HepG2 (cell line): ENCODE measurements around the gene CEMP1. TPM values are rescaled to one million over a fixed set of nuclear protein-coding genes. Genes with fewer than 3 reads are reported as not detected.

Source experiments
- ATAC-seq: fragments of 200-7000 bp; cut with Tn5 transposase; 3 replicates; pipeline ENCODE4 v1.9.1; 2020; ENCODE audit warnings: mild to moderate bottlenecking, moderate library complexity
- BruUV-seq: library from RNA; stranded (reverse); fragments of 400-500 nt; replicated peaks from 2 replicates; lab custom pipeline; 2021; lab: Mats Ljungman, UMichigan
- CTCF ChIA-PET: fragments of 300-600 bp; formaldehyde crosslinking; extraction: SDS; loops from one replicate; lab custom pipeline; 2021; ENCODE audit warnings: low total read pairs, inconsistent platforms, low intra/inter-chr PET ratio; lab: Yijun Ruan, JAX
- POLR2A ChIA-PET: fragments of 350-600 bp; sonication (Branson Sonifier 250); formaldehyde crosslinking; loops from one replicate; lab custom pipeline; 2020; ENCODE audit warnings: antibody characterized with exemption, inconsistent platforms; lab: Yijun Ruan, JAX
- DNase-seq: peaks from one replicate; pipeline ENCODE4 v3.0.0-alpha.2; 2015; ENCODE audit warnings: low spot score
- FAIRE-seq: peaks from 3 replicates; lab custom pipeline; 2011; peaks lifted over from hg19 to GRCh38; lab: Jason Lieb, UNC
- H2AFZ ChIP-seq: one replicate; pipeline ENCODE4 v1.6.1; 2011; ENCODE audit warnings: low read length, inconsistent platforms
- H3K27ac ChIP-seq: fragments of 300-600 bp; 3 replicates; pipeline ENCODE4 v1.8.0; 2011; ENCODE audit warnings: mixed run types, mild to moderate bottlenecking, mixed read lengths, low read length, inconsistent platforms; ENCODE audit not compliant: insufficient read depth; ENCODE audit errors: extremely low read length
- H3K27me3 ChIP-seq, 2 experiments: fragments of 200-600 bp in 1 of 2; 2 replicates in 1 of 2; 3 replicates in 1 of 2; pipeline versions ENCODE4 v1.6.0 to v1.8.0; 2011; ENCODE audit warnings: low read length in 2 of 2, mild to moderate bottlenecking in 2 of 2, moderate library complexity in 2 of 2, inconsistent platforms in 1 of 2; ENCODE audit not compliant: insufficient read depth in 2 of 2, control insufficient read depth in 1 of 2
- H3K36me3 ChIP-seq, 2 experiments: fragments of 200-600 bp in 1 of 2; replicated peaks in 1 of 2; 2 replicates in 1 of 2; 3 replicates in 1 of 2; pipeline versions ENCODE4 v1.5.1 to v1.8.0; 2011; ENCODE audit warnings: low read length in 2 of 2, inconsistent platforms in 1 of 2; ENCODE audit not compliant: insufficient read depth in 2 of 2, control insufficient read depth in 1 of 2
- H3K4me1 ChIP-seq: 2 replicates; pipeline ENCODE4 v1.5.1; 2012; ENCODE audit warnings: low read length, inconsistent platforms; ENCODE audit not compliant: insufficient read depth
- H3K4me2 ChIP-seq: 2 replicates; pipeline ENCODE4 v1.6.0; 2011; ENCODE audit warnings: low read depth, low read length, inconsistent platforms
- H3K4me3 ChIP-seq, 3 experiments: fragments of 200-600 bp in 1 of 3; sonication (generic), shearing (Covaris generic) in 1 of 3; replicated peaks in 1 of 3; 2 replicates each; pipeline ENCODE4 v1.5.1; 2011 to 2016; ENCODE audit warnings: low read length in 3 of 3, inconsistent platforms in 2 of 3, low read depth in 2 of 3, mild to moderate bottlenecking in 2 of 3, control low read depth in 1 of 3, mixed read lengths in 1 of 3; ENCODE audit not compliant: insufficient read depth in 1 of 3
- H3K79me2 ChIP-seq: one replicate; pipeline ENCODE4 v1.6.1; 2011; ENCODE audit warnings: low read length, inconsistent platforms; ENCODE audit not compliant: insufficient read depth
- H3K9ac ChIP-seq: 2 replicates; pipeline ENCODE4 v1.6.0; 2011; ENCODE audit warnings: mild to moderate bottlenecking, low read depth, low read length, inconsistent platforms; ENCODE audit not compliant: insufficient read depth
- H3K9me3 ChIP-seq: 2 replicates; pipeline ENCODE4 v1.5.1; 2012; ENCODE audit warnings: mild to moderate bottlenecking, low read length
- H4K20me1 ChIP-seq: 2 replicates; pipeline ENCODE4 v1.6.0; 2011; ENCODE audit warnings: inconsistent platforms, mild to moderate bottlenecking, low read length, moderate library complexity; ENCODE audit not compliant: insufficient read depth
- BCL6 ChIP-seq: IDR thresholded peaks from 2 replicates; pipeline ENCODE4 v1.6.1; 2016; ENCODE audit warnings: missing genetic modification reagents, missing compliant biosample characterization
- CEBPG ChIP-seq: IDR thresholded peaks from 2 replicates; pipeline ENCODE4 v1.6.1; 2016
- ELF1 ChIP-seq: sonication (generic); formaldehyde crosslinking; IDR thresholded peaks from 2 replicates; pipeline ENCODE4 v1.4.0; 2020; ENCODE audit warnings: missing genetic modification reagents
- GABPB1 ChIP-seq: IDR thresholded peaks from 2 replicates; pipeline ENCODE4 v1.6.1; 2016; ENCODE audit warnings: mild to moderate bottlenecking, missing genetic modification reagents, moderate library complexity, missing compliant biosample characterization
- HNF4A ChIP-seq: sonication (generic); formaldehyde crosslinking; IDR thresholded peaks from 2 replicates; pipeline ENCODE4 v1.4.0; 2020; ENCODE audit warnings: missing genetic modification reagents
- HOXA7 ChIP-seq: sonication (generic); formaldehyde crosslinking; IDR thresholded peaks from 2 replicates; pipeline ENCODE4 v1.8.1; 2022; ENCODE audit warnings: mild to moderate bottlenecking, missing genetic modification reagents, moderate library complexity
- JUNB ChIP-seq: sonication (generic); formaldehyde crosslinking; IDR thresholded peaks from 2 replicates; pipeline ENCODE4 v1.8.0; 2022; ENCODE audit warnings: missing genetic modification reagents, mild to moderate bottlenecking, borderline replicate concordance
- KDM5A ChIP-seq: fragments of 200-600 bp; sonication (generic); IDR thresholded peaks from 2 replicates; pipeline ENCODE4 v1.7.0; 2018; ENCODE audit warnings: antibody characterized with exemption, mild to moderate bottlenecking, low read length, borderline replicate concordance
- RXRB ChIP-seq: IDR thresholded peaks from 2 replicates; pipeline ENCODE4 v1.6.1; 2016; ENCODE audit warnings: borderline replicate concordance, missing genetic modification reagents, missing compliant biosample characterization
- TGIF2 ChIP-seq: IDR thresholded peaks from 2 replicates; pipeline ENCODE4 v1.6.1; 2016; ENCODE audit warnings: control low read depth, missing compliant biosample characterization
- ZNF564 ChIP-seq: sonication (generic); formaldehyde crosslinking; IDR thresholded peaks from 2 replicates; pipeline ENCODE4 v1.8.1; 2023; ENCODE audit warnings: mild to moderate bottlenecking, missing genetic modification reagents
- ZNF883 ChIP-seq: sonication (generic); formaldehyde crosslinking; IDR thresholded peaks from 2 replicates; pipeline ENCODE4 v1.5.1; 2020; ENCODE audit warnings: mild to moderate bottlenecking, missing genetic modification reagents; ENCODE audit errors: not compliant biosample characterization
- ZSCAN20 ChIP-seq: sonication (generic); formaldehyde crosslinking; IDR thresholded peaks from 2 replicates; pipeline ENCODE4 v1.4.0; 2020; ENCODE audit warnings: missing genetic modification reagents, mild to moderate bottlenecking, borderline replicate concordance
- WGBS: methylation state at CpG from one replicate; pipeline ENCODE4 v1.1.6; 2017; ENCODE audit warnings: low lambda C conversion rate; 5-methylcytosine and 5-hydroxymethylcytosine counted together
- in situ Hi-C: cut with HindIII; loops from 2 replicates; pipeline ENCODE4 v1.10.0; 2017; ENCODE audit warnings: low pct_unique_long_range_greater_than_20kb; ENCODE audit not compliant: extremely low pct_ligation_motif_present
- intact Hi-C: fragments of 100-400 bp; cut with micrococcal nuclease; formaldehyde crosslinking; loops from one replicate; pipeline ENCODE4 v1.10.0; 2022; ENCODE audit not compliant: unreplicated experiment
- polyA plus RNA-seq, 8 experiments: library from polyadenylated mRNA; depleted of rRNA in 3 of 8; stranded (reverse) in 7 of 8; unstranded in 1 of 8; fragments of >200 nt; fragmentation: Illumina TruSeq in 4 of 8; extraction: Trizol in 4 of 8; gene quantifications; 2 replicates each; pipeline versions ENCODE4 v1.2.1 to v1.2.3, GENCODE V29; 2011 to 2016; ENCODE audit warnings: low read depth in 4 of 8, missing spikeins in 1 of 8, mixed read lengths in 1 of 8; ENCODE audit not compliant: insufficient read depth in 1 of 8
- total RNA-seq, 5 experiments: library from RNA; depleted of rRNA; stranded (reverse); fragments of >200 nt; fragmentation: Illumina TruSeq; extraction: Trizol; gene quantifications; 2 replicates each; pipeline ENCODE4 v1.2.3, GENCODE V29; 2016; ENCODE audit warnings: low read depth in 1 of 5
- TF ChIP-seq, protein P1 (sequence below), 2 experiments: sonication (generic) in 1 of 2; formaldehyde crosslinking in 1 of 2; IDR thresholded peaks; 2 replicates each; pipeline versions ENCODE4 v1.6.1 to v1.9.0; 2014 to 2022; ENCODE audit warnings: antibody characterized with exemption in 1 of 2, borderline replicate concordance in 1 of 2, inconsistent platforms in 1 of 2, low read depth in 1 of 2, missing genetic modification reagents in 1 of 2
- TF ChIP-seq, protein P2 (sequence below), 2 experiments: sonication (generic) in 1 of 2; formaldehyde crosslinking in 1 of 2; IDR thresholded peaks; 2 replicates each; pipeline versions ENCODE4 v1.4.0 to v1.6.1; 2018 to 2020; ENCODE audit warnings: missing genetic modification reagents in 2 of 2, borderline replicate concordance in 1 of 2, low read depth in 1 of 2, mild to moderate bottlenecking in 1 of 2, missing biosample characterization in 1 of 2

Gene CEMP1
- total and polyA plus RNA-seq, 2 of the 13 experiments (the other 11 are each of a cell fraction or from before 2014, with no cell fraction given), result not detected

GRCh38 chr16:2514333-2515179 is 16.7 kb downstream of the CEMP1 start:
- 4% methylated on average over 9 of the region's 63 CpGs for WGBS
- Histone ChIP-seq H3K4me1 (peaks cover 65% of the 10 kb centered on the region), H2AFZ (no peak overlapping the region), H3K79me2 (peaks cover 49% of the 10 kb centered on the region), H3K4me3 (peak overlapping the region; percentile 89 to 97 (median 94)), H3K9me3 (no peaks in the 10 kb centered on the region), H3K9ac (peak overlapping the region; percentile 93), H3K4me2 (peak overlapping the region; percentile 84), H3K27me3 (no peaks in the 10 kb centered on the region; a peak in 1 of 5 replicates), H3K36me3 (peaks cover 1 to 12% of the 10 kb centered on the region in 2 experiments; a peak in 4 of 5 replicates), H3K27ac (peak overlapping the region; percentile 91), H4K20me1 (peaks cover 51% of the 10 kb centered on the region)
- in situ Hi-C loops (no loop called here), intact Hi-C loops (no loop called here)
- ChIA-PET POLR2A (interaction anchor here (1.3 to 4.2 kb wide), 5 partner anchors 10 to 37 kb away, joined by 3 to 42 read pairs (median 5); partner anchors contain the start of gene PDPK1), CTCF (interaction anchor here (1.3 kb wide), 1 partner anchor 10 kb away, joined by 3 read pairs; no protein-coding TSS in a partner anchor)
- FAIRE-seq (no peak), DNase-seq (no peak), ATAC-seq (no peak)
- BruUV-seq, result no TSS peak
- TF ChIP-seq KDM5A, result 0 out of 2 replicates have a peak, but pooled peaks have one; percentile 0
- no peak for TF ChIP-seq JUNB
- 0 out of 2 replicates have a peak, but pooled peaks have one; percentile 3 for TF ChIP-seq RXRB (CRISPR knock-in tag)
- peak; percentile 85 for TF ChIP-seq GABPB1 (CRISPR knock-in tag)
- TF ChIP-seq ZSCAN20 (CRISPR knock-in tag), result no peak
- TF ChIP-seq, protein P1, sequence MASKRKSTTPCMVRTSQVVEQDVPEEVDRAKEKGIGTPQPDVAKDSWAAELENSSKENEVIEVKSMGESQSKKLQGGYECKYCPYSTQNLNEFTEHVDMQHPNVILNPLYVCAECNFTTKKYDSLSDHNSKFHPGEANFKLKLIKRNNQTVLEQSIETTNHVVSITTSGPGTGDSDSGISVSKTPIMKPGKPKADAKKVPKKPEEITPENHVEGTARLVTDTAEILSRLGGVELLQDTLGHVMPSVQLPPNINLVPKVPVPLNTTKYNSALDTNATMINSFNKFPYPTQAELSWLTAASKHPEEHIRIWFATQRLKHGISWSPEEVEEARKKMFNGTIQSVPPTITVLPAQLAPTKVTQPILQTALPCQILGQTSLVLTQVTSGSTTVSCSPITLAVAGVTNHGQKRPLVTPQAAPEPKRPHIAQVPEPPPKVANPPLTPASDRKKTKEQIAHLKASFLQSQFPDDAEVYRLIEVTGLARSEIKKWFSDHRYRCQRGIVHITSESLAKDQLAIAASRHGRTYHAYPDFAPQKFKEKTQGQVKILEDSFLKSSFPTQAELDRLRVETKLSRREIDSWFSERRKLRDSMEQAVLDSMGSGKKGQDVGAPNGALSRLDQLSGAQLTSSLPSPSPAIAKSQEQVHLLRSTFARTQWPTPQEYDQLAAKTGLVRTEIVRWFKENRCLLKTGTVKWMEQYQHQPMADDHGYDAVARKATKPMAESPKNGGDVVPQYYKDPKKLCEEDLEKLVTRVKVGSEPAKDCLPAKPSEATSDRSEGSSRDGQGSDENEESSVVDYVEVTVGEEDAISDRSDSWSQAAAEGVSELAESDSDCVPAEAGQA (IDR thresholded peaks at IDR 0.05; ENCODE audit: low read depth), result peak; percentile 48; the same call in 1 of the 2 replicates
- TF ChIP-seq, protein P1 (CRISPR knock-in tag; IDR thresholded peaks at IDR 0.05; ENCODE audit: borderline replicate concordance), result no peak
- peak; percentile 69 for TF ChIP-seq CEBPG (CRISPR knock-in tag)
- TF ChIP-seq ZNF564, result 0 out of 2 replicates have a peak, but pooled peaks have one; percentile 20
- no peak for TF ChIP-seq BCL6
- peak; percentile 51 for TF ChIP-seq ZNF883 (CRISPR knock-in tag)
- TF ChIP-seq HOXA7, result no peak
- TF ChIP-seq ELF1 (CRISPR knock-in tag), result peak; percentile 65
- peak; percentile 23; the same call in 1 of the 2 replicates for TF ChIP-seq TGIF2 (CRISPR knock-in tag)
- TF ChIP-seq, protein P2, sequence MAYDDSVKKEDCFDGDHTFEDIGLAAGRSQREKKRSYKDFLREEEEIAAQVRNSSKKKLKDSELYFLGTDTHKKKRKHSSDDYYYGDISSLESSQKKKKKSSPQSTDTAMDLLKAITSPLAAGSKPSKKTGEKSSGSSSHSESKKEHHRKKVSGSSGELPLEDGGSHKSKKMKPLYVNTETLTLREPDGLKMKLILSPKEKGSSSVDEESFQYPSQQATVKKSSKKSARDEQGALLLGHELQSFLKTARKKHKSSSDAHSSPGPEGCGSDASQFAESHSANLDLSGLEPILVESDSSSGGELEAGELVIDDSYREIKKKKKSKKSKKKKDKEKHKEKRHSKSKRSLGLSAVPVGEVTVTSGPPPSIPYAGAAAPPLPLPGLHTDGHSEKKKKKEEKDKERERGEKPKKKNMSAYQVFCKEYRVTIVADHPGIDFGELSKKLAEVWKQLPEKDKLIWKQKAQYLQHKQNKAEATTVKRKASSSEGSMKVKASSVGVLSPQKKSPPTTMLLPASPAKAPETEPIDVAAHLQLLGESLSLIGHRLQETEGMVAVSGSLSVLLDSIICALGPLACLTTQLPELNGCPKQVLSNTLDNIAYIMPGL (CRISPR knock-in tag; IDR thresholded peaks at IDR 0.05; ENCODE audit: borderline replicate concordance in 1 of 2, low read depth in 1 of 2), result 0 out of 4 replicates have a peak, but pooled peaks of 1 of the 2 experiments have one; percentile 6
- TF ChIP-seq HNF4A (CRISPR knock-in tag), result 0 out of 2 replicates have a peak, but pooled peaks have one; percentile 6
